ENCODE measurements around the gene ATP6V1B1. TPM values are rescaled to one million over a fixed set of nuclear protein-coding genes. Genes with fewer than 3 reads are reported as not detected.

ATP6V1B1 gene
- total RNA-seq, 1 donor from 2014 or later, result 6.3 TPM

GRCh38 chr2:70893186-70893585 lies 42.5 kb upstream of the ATP6V1B1 start:
- DNase-seq (ENCODE audit: extremely low spot score, unreplicated experiment), result no peak
- H3K9me3 Mint-ChIP-seq, result no peaks in the 10 kb centered on the region
- TF ChIP-seq CTCF (conservative IDR thresholded peaks at IDR 0.05), result no peak
- H3K36me3 Mint-ChIP-seq, result no peaks in the 10 kb centered on the region
- H3K27me3 Mint-ChIP-seq, result peaks cover 100% of the 10 kb centered on the region
- no peak overlapping the region for H3K27ac Mint-ChIP-seq
- H3K4me1 Mint-ChIP-seq (ENCODE audit: unreplicated experiment), result peaks cover 5% of the 10 kb centered on the region
- no peak overlapping the region for H3K4me3 Mint-ChIP-seq

GRCh38 chr2:70894765-70895164 lies 40.9 kb upstream of the ATP6V1B1 start:
- Mint-ChIP-seq H3K27me3 (peaks cover 100% of the 10 kb centered on the region), H3K9me3 (no peaks in the 10 kb centered on the region), H3K36me3 (peaks cover 4% of the 10 kb centered on the region), H3K4me3 (no peak overlapping the region), H3K27ac (no peak overlapping the region), H3K4me1 (ENCODE audit: unreplicated experiment) (no peaks in the 10 kb centered on the region)
- TF ChIP-seq CTCF (conservative IDR thresholded peaks at IDR 0.05), result no peak
- DNase-seq (ENCODE audit: extremely low spot score, unreplicated experiment), result peak; percentile 60

- Mint-ChIP-seq H3K27me3 (peaks cover 100% of the 10 kb centered on the region), H3K27ac (no peak overlapping the region), H3K4me1 (ENCODE audit: unreplicated experiment) (no peaks in the 10 kb centered on the region), H3K9me3 (no peaks in the 10 kb centered on the region), H3K36me3 (peaks cover 4% of the 10 kb centered on the region), H3K4me3 (no peak overlapping the region)
- peak; percentile 52 for DNase-seq (ENCODE audit: extremely low spot score, unreplicated experiment)
- no peak for TF ChIP-seq CTCF (conservative IDR thresholded peaks at IDR 0.05)
These were observed 40.5 kb upstream of the ATP6V1B1 start for GRCh38 chr2:70895249-70895648.

GRCh38 chr2:70895998-70896764 lies 39.5 kb upstream of the ATP6V1B1 start:
- no peak overlapping the region for H3K27ac Mint-ChIP-seq
- peak; percentile 65 for DNase-seq (ENCODE audit: extremely low spot score, unreplicated experiment)
- no peaks in the 10 kb centered on the region for H3K4me1 Mint-ChIP-seq (ENCODE audit: unreplicated experiment)
- TF ChIP-seq CTCF (conservative IDR thresholded peaks at IDR 0.05), result no peak
- H3K4me3 Mint-ChIP-seq, result no peak overlapping the region
- H3K9me3 Mint-ChIP-seq, result no peaks in the 10 kb centered on the region
- peaks cover 96% of the 10 kb centered on the region for H3K27me3 Mint-ChIP-seq
- peaks cover 4% of the 10 kb centered on the region for H3K36me3 Mint-ChIP-seq

- DNase-seq (ENCODE audit: extremely low spot score, unreplicated experiment), result peak; percentile 59
- H3K27me3 Mint-ChIP-seq, result peaks cover 96% of the 10 kb centered on the region
- H3K4me1 Mint-ChIP-seq (ENCODE audit: unreplicated experiment), result no peaks in the 10 kb centered on the region
- peaks cover 4% of the 10 kb centered on the region for H3K36me3 Mint-ChIP-seq
- no peaks in the 10 kb centered on the region for H3K9me3 Mint-ChIP-seq
- no peak for TF ChIP-seq CTCF (conservative IDR thresholded peaks at IDR 0.05)
- H3K27ac Mint-ChIP-seq, result no peak overlapping the region
- no peak overlapping the region for H3K4me3 Mint-ChIP-seq
These were observed 38.9 kb upstream of the ATP6V1B1 start for GRCh38 chr2:70896765-70897202.
